ENCODE results near the gene FGFR3.

The FGFR3 gene

GRCh38 chr4:1770791-1771231, 22.3 kb upstream of the FGFR3 start:
- no peak for FAIRE-seq

GRCh38 chr4:1771555-1772305, 21.4 kb upstream of the FGFR3 start:
- no peak for FAIRE-seq

- no peak for FAIRE-seq
Observed at GRCh38 chr4:1772853-1773538, 20.1 kb upstream of the FGFR3 start.

- FAIRE-seq = no peak
Observed at GRCh38 chr4:1773754-1774153, 19.3 kb upstream of the FGFR3 start.

GRCh38 chr4:1775731-1776500, 17.2 kb upstream of the FGFR3 start:
- FAIRE-seq = no peak

- no peak for FAIRE-seq
Observed at GRCh38 chr4:1776521-1777161, 16.5 kb upstream of the FGFR3 start.

- FAIRE-seq = no peak
Observed at GRCh38 chr4:1777822-1778641, 15.1 kb upstream of the FGFR3 start.

GRCh38 chr4:1778642-1779392, 14.3 kb upstream of the FGFR3 start:
- FAIRE-seq = no peak

GRCh38 chr4:1779588-1780382, 13.3 kb upstream of the FGFR3 start:
- no peak for FAIRE-seq

GRCh38 chr4:1780435-1780834, 12.7 kb upstream of the FGFR3 start:
- FAIRE-seq = no peak

GRCh38 chr4:1783015-1783414, 10.1 kb upstream of the FGFR3 start:
- FAIRE-seq = no peak

- FAIRE-seq = no peak
Observed at GRCh38 chr4:1783970-1784369, 9.1 kb upstream of the FGFR3 start.

GRCh38 chr4:1784395-1784788, 8.7 kb upstream of the FGFR3 start:
- no peak for FAIRE-seq

- no peak for FAIRE-seq
Observed at GRCh38 chr4:1784789-1785591, 8.1 kb upstream of the FGFR3 start.

- FAIRE-seq = no peak
Observed at GRCh38 chr4:1785592-1785991, 7.5 kb upstream of the FGFR3 start.

- FAIRE-seq = no peak
Observed at GRCh38 chr4:1786544-1787362, 6.3 kb upstream of the FGFR3 start.

GRCh38 chr4:1787411-1788077, 5.5 kb upstream of the FGFR3 start:
- no peak for FAIRE-seq

GRCh38 chr4:1788254-1788973, 4.7 kb upstream of the FGFR3 start:
- no peak for FAIRE-seq
